MM.1S (cell line): ENCODE data around the gene SLCO2B1.

Source experiments
- CTCF ChIP-seq: fragments of 300-600 bp; sonication (generic); IDR thresholded peaks from 2 replicates; pipeline ENCODE4 v1.5.1; 2016; ENCODE audit warnings: antibody characterized with exemption, low read length, mixed read lengths
- EZH2 ChIP-seq: fragments of 300-600 bp; sonication (generic); optimal IDR thresholded peaks from 2 replicates; pipeline ENCODE3; 2017; ENCODE audit warnings: low read depth, mild to moderate bottlenecking, antibody characterized with exemption, low read length, mixed read lengths

- TF ChIP-seq CTCF (no peak), EZH2 (no peak)
Measured at GRCh38 chr11:75195167-75195962, 44.5 kb downstream of the SLCO2B1 start.
